ENCODE measurements around the gene RAB1B.

RAB1B gene

DNA sequence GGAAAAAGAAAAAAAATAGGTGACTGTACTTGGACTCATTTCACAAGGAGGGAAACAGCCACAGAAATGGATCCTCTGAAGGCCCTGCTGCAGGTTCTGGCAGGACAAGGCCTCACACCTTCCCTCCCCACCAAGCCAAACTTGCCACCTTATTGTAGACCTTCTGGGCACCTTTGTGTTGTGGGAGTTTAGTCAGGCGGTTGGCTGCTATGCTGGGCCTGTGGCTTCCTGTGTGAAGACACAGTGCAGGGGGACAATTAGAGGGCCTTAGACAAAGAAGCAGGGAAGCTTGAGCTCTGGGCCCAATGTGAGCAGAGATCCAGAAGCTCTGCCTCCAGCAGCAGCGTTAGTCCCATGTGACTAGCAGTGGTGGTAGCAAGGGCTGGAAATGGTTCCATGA, 4.2 kb downstream of the RAB1B start:
- H3K9ac ChIP-seq (ENCODE audit: low read depth, low read length, poor library complexity) = no peak overlapping the region
- no peak overlapping the region for H4K91ac ChIP-seq (ENCODE audit: low read depth, low read length, poor library complexity)
- peaks cover 39 to 63% of the 10 kb centered on the region in 2 donors for H3K36me3 ChIP-seq (replicated peaks in 1 of 2; ENCODE audit: control insufficient read depth in 2 of 2, insufficient read depth in 2 of 2, low read length in 2 of 2)
- H3K27me3 ChIP-seq (ENCODE audit: control insufficient read depth in 3 of 3, insufficient read depth in 3 of 3, low read depth in 1 of 3, low read length in 3 of 3) = no peaks in the 10 kb centered on the region
- no peak for DNase-seq (ENCODE audit: low spot score)
- no CpG with 5 or more reads among the region's 2 CpGs for WGBS, 2 donors (ENCODE audit: extremely low coverage in 2 of 2, insufficient read length in 2 of 2, insufficient replicate concordance in 1 of 2)
- H2BK12ac ChIP-seq (ENCODE audit: low read length) = no peak overlapping the region
- H4K8ac ChIP-seq (ENCODE audit: low read depth, low read length) = no peak overlapping the region
- no peak overlapping the region for H2AFZ ChIP-seq (ENCODE audit: low read length)
- no peak overlapping the region for H2AK5ac ChIP-seq (ENCODE audit: low read depth, low read length)
- H3K4me3 ChIP-seq (ENCODE audit: low read length in 2 of 2) = no peak overlapping the region
- no peak overlapping the region for H2BK5ac ChIP-seq (ENCODE audit: low read length)
- H3K4me2 ChIP-seq (ENCODE audit: insufficient read depth, low read length, poor library complexity, severe bottlenecking) = no peak overlapping the region
- peaks cover 7% of the 10 kb centered on the region for H3K79me1 ChIP-seq (ENCODE audit: low read depth, low read length)
- no peak overlapping the region for H3K23ac ChIP-seq (ENCODE audit: low read depth, low read length, poor library complexity)
- no peak overlapping the region for H3K27ac ChIP-seq (replicated peaks; ENCODE audit: low read length)
- H3K4me1 ChIP-seq (ENCODE audit: control insufficient read depth in 2 of 2, insufficient read depth in 1 of 2, low read depth in 1 of 2, low read length in 2 of 2) = peaks cover 2 to 5% of the 10 kb centered on the region in 2 donors
- H3K18ac ChIP-seq (ENCODE audit: low read length) = no peak overlapping the region
- no peak overlapping the region for H2BK120ac ChIP-seq (ENCODE audit: low read depth, low read length)
- H3K9me3 ChIP-seq (replicated peaks in 1 of 2; ENCODE audit: control insufficient read depth in 2 of 2, insufficient read depth in 1 of 2, low read depth in 1 of 2, low read length in 2 of 2) = no peaks in the 10 kb centered on the region
- H2BK15ac ChIP-seq (ENCODE audit: low read length) = no peak overlapping the region
- no peak overlapping the region for H3K14ac ChIP-seq (ENCODE audit: low read length)
- no peak overlapping the region for H3K4ac ChIP-seq (ENCODE audit: low read length)

DNA sequence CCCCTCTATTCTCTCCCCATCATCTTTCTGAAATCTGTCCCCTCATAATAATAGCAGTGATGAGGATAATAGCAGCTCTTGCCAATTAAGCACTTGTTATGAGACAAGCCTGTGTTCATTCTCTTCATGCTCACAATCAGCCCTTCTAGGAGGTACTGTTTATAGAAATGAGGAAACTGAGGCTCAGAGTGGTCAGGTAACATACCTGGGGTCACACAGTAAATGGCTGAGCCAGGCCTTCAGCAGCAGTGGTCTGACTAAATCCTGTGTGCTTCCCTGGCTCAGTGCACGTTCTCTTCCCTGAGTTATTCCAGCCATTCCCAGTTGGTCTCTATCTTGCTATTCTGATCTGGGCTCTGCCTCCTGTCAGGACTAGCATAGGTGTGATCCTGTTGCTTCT, 5.8 kb downstream of the RAB1B start:
- H3K4me3 ChIP-seq (ENCODE audit: low read length in 2 of 2) = no peak overlapping the region
- H3K9ac ChIP-seq (ENCODE audit: low read depth, low read length, poor library complexity) = no peak overlapping the region
- H2BK15ac ChIP-seq (ENCODE audit: low read length) = no peak overlapping the region
- peaks cover 8% of the 10 kb centered on the region for H3K79me1 ChIP-seq (ENCODE audit: low read depth, low read length)
- H2BK12ac ChIP-seq (ENCODE audit: low read length) = no peak overlapping the region
- no peaks in the 10 kb centered on the region for H3K9me3 ChIP-seq (replicated peaks in 1 of 2; ENCODE audit: control insufficient read depth in 2 of 2, insufficient read depth in 1 of 2, low read depth in 1 of 2, low read length in 2 of 2)
- H3K4me1 ChIP-seq (ENCODE audit: control insufficient read depth in 2 of 2, insufficient read depth in 1 of 2, low read depth in 1 of 2, low read length in 2 of 2) = peaks cover 8 to 11% of the 10 kb centered on the region in 2 donors
- H2BK5ac ChIP-seq (ENCODE audit: low read length) = no peak overlapping the region
- no peak overlapping the region for H3K4me2 ChIP-seq (ENCODE audit: insufficient read depth, low read length, poor library complexity, severe bottlenecking)
- WGBS, 2 donors (ENCODE audit: extremely low coverage in 2 of 2, insufficient read length in 2 of 2, insufficient replicate concordance in 1 of 2) = no CpG with 5 or more reads among the region's 1 CpG
- H3K23ac ChIP-seq (ENCODE audit: low read depth, low read length, poor library complexity) = no peak overlapping the region
- no peak overlapping the region for H4K91ac ChIP-seq (ENCODE audit: low read depth, low read length, poor library complexity)
- H3K36me3 ChIP-seq (replicated peaks in 1 of 2; ENCODE audit: control insufficient read depth in 2 of 2, insufficient read depth in 2 of 2, low read length in 2 of 2) = peaks cover 39 to 63% of the 10 kb centered on the region in 2 donors
- no peak overlapping the region for H3K4ac ChIP-seq (ENCODE audit: low read length)
- no peaks in the 10 kb centered on the region for H3K27me3 ChIP-seq (ENCODE audit: control insufficient read depth in 3 of 3, insufficient read depth in 3 of 3, low read depth in 1 of 3, low read length in 3 of 3)
- H4K8ac ChIP-seq (ENCODE audit: low read depth, low read length) = no peak overlapping the region
- no peak overlapping the region for H3K14ac ChIP-seq (ENCODE audit: low read length)
- H3K27ac ChIP-seq (replicated peaks; ENCODE audit: low read length) = no peak overlapping the region
- H2AFZ ChIP-seq (ENCODE audit: low read length) = no peak overlapping the region
- H2BK120ac ChIP-seq (ENCODE audit: low read depth, low read length) = no peak overlapping the region
- H2AK5ac ChIP-seq (ENCODE audit: low read depth, low read length) = no peak overlapping the region
- no peak for DNase-seq (ENCODE audit: low spot score)
- no peak overlapping the region for H3K18ac ChIP-seq (ENCODE audit: low read length)

- peaks cover 39 to 58% of the 10 kb centered on the region in 2 donors for H3K36me3 ChIP-seq (replicated peaks in 1 of 2; ENCODE audit: control insufficient read depth in 2 of 2, insufficient read depth in 2 of 2, low read length in 2 of 2)
- H3K4me3 ChIP-seq (ENCODE audit: low read length in 2 of 2) = no peak overlapping the region
- no peak overlapping the region for H4K8ac ChIP-seq (ENCODE audit: low read depth, low read length)
- H2AK5ac ChIP-seq (ENCODE audit: low read depth, low read length) = no peak overlapping the region
- H3K4ac ChIP-seq (ENCODE audit: low read length) = no peak overlapping the region
- H2BK12ac ChIP-seq (ENCODE audit: low read length) = no peak overlapping the region
- no peak overlapping the region for H2BK15ac ChIP-seq (ENCODE audit: low read length)
- H2BK120ac ChIP-seq (ENCODE audit: low read depth, low read length) = no peak overlapping the region
- no peak overlapping the region for H3K27ac ChIP-seq (replicated peaks; ENCODE audit: low read length)
- H3K23ac ChIP-seq (ENCODE audit: low read depth, low read length, poor library complexity) = no peak overlapping the region
- H3K4me2 ChIP-seq (ENCODE audit: insufficient read depth, low read length, poor library complexity, severe bottlenecking) = no peak overlapping the region
- H3K9ac ChIP-seq (ENCODE audit: low read depth, low read length, poor library complexity) = no peak overlapping the region
- H3K14ac ChIP-seq (ENCODE audit: low read length) = no peak overlapping the region
- DNase-seq (ENCODE audit: low spot score) = no peak
- H3K27me3 ChIP-seq (ENCODE audit: control insufficient read depth in 3 of 3, insufficient read depth in 3 of 3, low read depth in 1 of 3, low read length in 3 of 3) = no peaks in the 10 kb centered on the region
- H3K9me3 ChIP-seq (replicated peaks in 1 of 2; ENCODE audit: control insufficient read depth in 2 of 2, insufficient read depth in 1 of 2, low read depth in 1 of 2, low read length in 2 of 2) = no peaks in the 10 kb centered on the region
- no peak overlapping the region for H4K91ac ChIP-seq (ENCODE audit: low read depth, low read length, poor library complexity)
- H3K4me1 ChIP-seq (ENCODE audit: control insufficient read depth in 2 of 2, insufficient read depth in 1 of 2, low read depth in 1 of 2, low read length in 2 of 2) = peaks cover 11 to 20% of the 10 kb centered on the region in 2 donors
- WGBS, 2 donors (ENCODE audit: extremely low coverage in 2 of 2, insufficient read length in 2 of 2, insufficient replicate concordance in 1 of 2) = no CpG with 5 or more reads among the region's 8 CpGs
- H3K18ac ChIP-seq (ENCODE audit: low read length) = no peak overlapping the region
- H2BK5ac ChIP-seq (ENCODE audit: low read length) = no peak overlapping the region
- H2AFZ ChIP-seq (ENCODE audit: low read length) = no peak overlapping the region
- peaks cover 7% of the 10 kb centered on the region for H3K79me1 ChIP-seq (ENCODE audit: low read depth, low read length)
These were observed 7.0 kb downstream of the RAB1B start for GRCh38 chr11:66275396-66275795.

- no peak overlapping the region for H3K27ac ChIP-seq (replicated peaks; ENCODE audit: low read length)
- peaks cover 2% of the 10 kb centered on the region for H3K79me1 ChIP-seq (ENCODE audit: low read depth, low read length)
- H2AFZ ChIP-seq (ENCODE audit: low read length) = no peak overlapping the region
- H2BK120ac ChIP-seq (ENCODE audit: low read depth, low read length) = no peak overlapping the region
- peaks cover 37 to 56% of the 10 kb centered on the region in 2 donors for H3K36me3 ChIP-seq (replicated peaks in 1 of 2; ENCODE audit: control insufficient read depth in 2 of 2, insufficient read depth in 2 of 2, low read length in 2 of 2)
- H3K27me3 ChIP-seq (ENCODE audit: control insufficient read depth in 3 of 3, insufficient read depth in 3 of 3, low read depth in 1 of 3, low read length in 3 of 3) = no peaks in the 10 kb centered on the region
- no peak overlapping the region for H2AK5ac ChIP-seq (ENCODE audit: low read depth, low read length)
- no peak overlapping the region for H2BK5ac ChIP-seq (ENCODE audit: low read length)
- no peak overlapping the region for H3K9ac ChIP-seq (ENCODE audit: low read depth, low read length, poor library complexity)
- no peak overlapping the region for H3K23ac ChIP-seq (ENCODE audit: low read depth, low read length, poor library complexity)
- no peak overlapping the region for H4K91ac ChIP-seq (ENCODE audit: low read depth, low read length, poor library complexity)
- DNase-seq (ENCODE audit: low spot score) = no peak
- H3K9me3 ChIP-seq (replicated peaks in 1 of 2; ENCODE audit: control insufficient read depth in 2 of 2, insufficient read depth in 1 of 2, low read depth in 1 of 2, low read length in 2 of 2) = no peaks in the 10 kb centered on the region
- H3K18ac ChIP-seq (ENCODE audit: low read length) = no peak overlapping the region
- H3K14ac ChIP-seq (ENCODE audit: low read length) = no peak overlapping the region
- H3K4ac ChIP-seq (ENCODE audit: low read length) = no peak overlapping the region
- peaks cover 15 to 27% of the 10 kb centered on the region in 2 donors for H3K4me1 ChIP-seq (ENCODE audit: control insufficient read depth in 2 of 2, insufficient read depth in 1 of 2, low read depth in 1 of 2, low read length in 2 of 2)
- no CpG with 5 or more reads among the region's 14 CpGs for WGBS, 2 donors (ENCODE audit: extremely low coverage in 2 of 2, insufficient read length in 2 of 2, insufficient replicate concordance in 1 of 2)
- H3K4me3 ChIP-seq (ENCODE audit: low read length in 2 of 2) = no peak overlapping the region
- H2BK12ac ChIP-seq (ENCODE audit: low read length) = no peak overlapping the region
- no peak overlapping the region for H2BK15ac ChIP-seq (ENCODE audit: low read length)
- no peak overlapping the region for H3K4me2 ChIP-seq (ENCODE audit: insufficient read depth, low read length, poor library complexity, severe bottlenecking)
- no peak overlapping the region for H4K8ac ChIP-seq (ENCODE audit: low read depth, low read length)
These were observed 7.7 kb downstream of the RAB1B start for GRCh38 chr11:66275984-66276612.

Measured in neuronal stem cell (in vitro differentiated cells).